IPS-15b (cell line): ENCODE results near the gene SLC22A13.
"Not testable (repeated sequence)": the region's sequence is repeated elsewhere in the genome, so short reads cannot be mapped to it uniquely, and the experiment has no call there.

Experiments used
- H3K27me3 ChIP-seq: one replicate; pipeline ENCODE4 v1.6.1; 2013; ENCODE audit warnings: low read length; ENCODE audit not compliant: control insufficient read depth, insufficient read depth
- H3K36me3 ChIP-seq: one replicate; pipeline ENCODE4 v1.6.1; 2013; ENCODE audit warnings: low read length; ENCODE audit not compliant: control insufficient read depth, insufficient read depth
- H3K4me1 ChIP-seq: one replicate; pipeline ENCODE4 v1.6.1; 2013; ENCODE audit warnings: mild to moderate bottlenecking, low read length; ENCODE audit not compliant: control insufficient read depth, insufficient read depth
- H3K4me3 ChIP-seq: one replicate; pipeline ENCODE4 v1.5.1; 2013; ENCODE audit warnings: low read depth, low read length
- H3K9ac ChIP-seq: one replicate; pipeline ENCODE4 v1.6.1; 2013; ENCODE audit warnings: low read depth, mild to moderate bottlenecking, low read length
- H3K9me3 ChIP-seq: one replicate; pipeline ENCODE4 v1.6.1; 2013; ENCODE audit warnings: mild to moderate bottlenecking, low read length; ENCODE audit not compliant: control insufficient read depth, insufficient read depth

The SLC22A13 gene

GRCh38 chr3:38283810-38284755 is 18.5 kb downstream of the SLC22A13 start:
- Histone ChIP-seq H3K9ac (no peak overlapping the region), H3K9me3 (no peaks in the 10 kb centered on the region), H3K27me3 (no peaks in the 10 kb centered on the region), H3K4me3 (no peak overlapping the region), H3K4me1 (no peaks in the 10 kb centered on the region), H3K36me3 (no peaks in the 10 kb centered on the region)

- H3K4me3 ChIP-seq: no peak overlapping the region
These were observed 19.1 kb downstream of the SLC22A13 start for GRCh38 chr3:38284756-38285150.

GRCh38 chr3:38289286-38290217 is 23.9 kb downstream of the SLC22A13 start:
- H3K9me3 ChIP-seq, H3K9ac ChIP-seq, H3K36me3 ChIP-seq, H3K4me1 ChIP-seq, H3K27me3 ChIP-seq, H3K4me3 ChIP-seq: not testable (repeated sequence)

More at GRCh38 chr3:38284756-38285150, 19.1 kb downstream of the SLC22A13 start:
- Histone ChIP-seq H3K27me3 (no peaks in the 10 kb centered on the region), H3K4me1 (no peaks in the 10 kb centered on the region), H3K9me3 (no peaks in the 10 kb centered on the region), H3K9ac (no peak overlapping the region), H3K36me3 (no peaks in the 10 kb centered on the region)

- H3K4me3 ChIP-seq, H3K36me3 ChIP-seq: not testable (repeated sequence)
These were observed 31.4 kb downstream of the SLC22A13 start for GRCh38 chr3:38297053-38297452.

GRCh38 chr3:38297537-38297936 is 31.9 kb downstream of the SLC22A13 start:
- H3K27me3 ChIP-seq: no peaks in the 10 kb centered on the region
- no peak overlapping the region for H3K4me3 ChIP-seq
- no peak overlapping the region for H3K9ac ChIP-seq
- no peaks in the 10 kb centered on the region for H3K36me3 ChIP-seq
- no peaks in the 10 kb centered on the region for H3K4me1 ChIP-seq
- no peaks in the 10 kb centered on the region for H3K9me3 ChIP-seq

More at GRCh38 chr3:38297053-38297452, 31.4 kb downstream of the SLC22A13 start:
- not testable (repeated sequence) for H3K9me3 ChIP-seq, H3K4me1 ChIP-seq, H3K9ac ChIP-seq, H3K27me3 ChIP-seq

- H3K4me1 ChIP-seq: no peaks in the 10 kb centered on the region
- no peaks in the 10 kb centered on the region for H3K27me3 ChIP-seq
- no peaks in the 10 kb centered on the region for H3K36me3 ChIP-seq
- no peak overlapping the region for H3K4me3 ChIP-seq
- no peaks in the 10 kb centered on the region for H3K9me3 ChIP-seq
- no peak overlapping the region for H3K9ac ChIP-seq
These were observed 32.5 kb downstream of the SLC22A13 start for GRCh38 chr3:38297947-38298711.

GRCh38 chr3:38306941-38307340 is 41.3 kb downstream of the SLC22A13 start:
- no peaks in the 10 kb centered on the region for H3K27me3 ChIP-seq
- H3K36me3 ChIP-seq: no peaks in the 10 kb centered on the region
- H3K9ac ChIP-seq: no peak overlapping the region
- no peak overlapping the region for H3K4me3 ChIP-seq
- H3K4me1 ChIP-seq: no peaks in the 10 kb centered on the region
- H3K9me3 ChIP-seq: no peaks in the 10 kb centered on the region

GRCh38 chr3:38307599-38307998 is 42.0 kb downstream of the SLC22A13 start:
- no peaks in the 10 kb centered on the region for H3K9me3 ChIP-seq
- no peaks in the 10 kb centered on the region for H3K4me1 ChIP-seq
- H3K4me3 ChIP-seq: no peak overlapping the region
- no peaks in the 10 kb centered on the region for H3K27me3 ChIP-seq
- no peaks in the 10 kb centered on the region for H3K36me3 ChIP-seq
- no peak overlapping the region for H3K9ac ChIP-seq

GRCh38 chr3:38308456-38308855 is 42.8 kb downstream of the SLC22A13 start:
- no peaks in the 10 kb centered on the region for H3K27me3 ChIP-seq
- no peaks in the 10 kb centered on the region for H3K4me1 ChIP-seq
- H3K9ac ChIP-seq: no peak overlapping the region
- H3K9me3 ChIP-seq: no peaks in the 10 kb centered on the region
- H3K36me3 ChIP-seq: no peaks in the 10 kb centered on the region
- no peak overlapping the region for H3K4me3 ChIP-seq

GRCh38 chr3:38311476-38311875 is 45.9 kb downstream of the SLC22A13 start:
- no peak overlapping the region for H3K9ac ChIP-seq
- no peaks in the 10 kb centered on the region for H3K9me3 ChIP-seq
- H3K4me3 ChIP-seq: no peak overlapping the region
- H3K27me3 ChIP-seq: no peaks in the 10 kb centered on the region
- H3K4me1 ChIP-seq: peaks cover 3% of the 10 kb centered on the region
- no peaks in the 10 kb centered on the region for H3K36me3 ChIP-seq

- Histone ChIP-seq H3K36me3 (no peaks in the 10 kb centered on the region), H3K9me3 (no peaks in the 10 kb centered on the region), H3K4me3 (no peak overlapping the region), H3K9ac (no peak overlapping the region), H3K27me3 (no peaks in the 10 kb centered on the region), H3K4me1 (peaks cover 3% of the 10 kb centered on the region)
These were observed 46.3 kb downstream of the SLC22A13 start for GRCh38 chr3:38311941-38312340.
